Skeletal muscle tissue (tissue), 4 donors: ENCODE data around the gene VNN1. TPM values are rescaled to one million over a fixed set of nuclear protein-coding genes. Genes with fewer than 3 reads are reported as not detected.
"Not testable (repeated sequence)": the region's sequence is repeated elsewhere in the genome, so short reads cannot be mapped to it uniquely, and the experiment has no call there.

Experiments used
- H3K27ac ChIP-seq: one replicate; pipeline ENCODE4 v1.7.0; 2013; ENCODE audit warnings: mild to moderate bottlenecking, low read depth, low read length, inconsistent platforms
- H3K27me3 ChIP-seq, 3 donors: one replicate each; pipeline ENCODE4 v1.7.0; 2013; ENCODE audit warnings: low read length in 3 of 3; ENCODE audit not compliant: control insufficient read depth in 3 of 3, insufficient read depth in 3 of 3
- H3K36me3 ChIP-seq, 3 donors: one replicate each; pipeline ENCODE4 v1.7.0; 2013; ENCODE audit warnings: low read length in 3 of 3; ENCODE audit not compliant: control insufficient read depth in 3 of 3, insufficient read depth in 3 of 3
- H3K4me1 ChIP-seq, 3 donors: one replicate each; pipeline ENCODE4 v1.7.0; 2013; ENCODE audit warnings: low read length in 3 of 3, mild to moderate bottlenecking in 3 of 3; ENCODE audit not compliant: control insufficient read depth in 3 of 3, insufficient read depth in 3 of 3
- H3K4me3 ChIP-seq, 3 donors: one replicate each; pipeline ENCODE4 v1.7.0; 2013; ENCODE audit warnings: low read length in 3 of 3
- H3K9ac ChIP-seq, 3 donors: one replicate each; pipeline ENCODE4 v1.7.0; 2013; ENCODE audit warnings: low read length in 3 of 3, mild to moderate bottlenecking in 3 of 3, moderate library complexity in 2 of 3, low read depth in 1 of 3
- H3K9me3 ChIP-seq, 3 donors: one replicate each; pipeline ENCODE4 v1.7.0; 2013; ENCODE audit warnings: low read length in 3 of 3; ENCODE audit not compliant: control insufficient read depth in 3 of 3
- total RNA-seq: library from RNA; depleted of rRNA; stranded (reverse); fragments of >200 nt; gene quantifications from one replicate; pipeline ENCODE4 v1.2.3, GENCODE V29; 2014
- donor health status: Osteomylitis.

The VNN1 gene
- total RNA-seq, 1 donor from 2014 or later: under 0.01 TPM

DNA sequence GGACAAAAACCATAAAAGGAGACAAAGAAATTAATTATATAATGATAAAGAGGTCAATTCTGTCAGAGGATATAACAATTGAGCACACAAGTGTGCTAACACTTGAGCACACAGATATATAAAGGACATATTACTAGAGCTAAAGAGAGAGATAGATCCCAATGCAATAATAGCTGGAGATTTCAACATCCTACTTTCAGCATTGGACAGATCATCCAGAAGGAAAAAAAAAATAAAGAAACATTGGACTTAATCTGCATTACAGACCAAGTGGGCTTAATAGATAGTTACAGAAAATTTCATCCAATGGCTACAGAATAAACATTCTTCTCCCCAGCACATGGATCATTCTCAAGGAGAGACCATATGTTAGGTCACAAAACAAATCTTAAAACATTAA lies 9.9 kb downstream of the VNN1 start:
- no peaks in the 10 kb centered on the region for H3K4me1 ChIP-seq
- H3K4me3 ChIP-seq: no peak overlapping the region
- H3K36me3 ChIP-seq: no peaks in the 10 kb centered on the region
- H3K27me3 ChIP-seq: no peaks in the 10 kb centered on the region
- H3K27ac ChIP-seq: no peak overlapping the region
- no peak overlapping the region for H3K9ac ChIP-seq
- peaks cover 0 to 3% (median 0%) of the 10 kb centered on the region in 3 donors for H3K9me3 ChIP-seq

DNA sequence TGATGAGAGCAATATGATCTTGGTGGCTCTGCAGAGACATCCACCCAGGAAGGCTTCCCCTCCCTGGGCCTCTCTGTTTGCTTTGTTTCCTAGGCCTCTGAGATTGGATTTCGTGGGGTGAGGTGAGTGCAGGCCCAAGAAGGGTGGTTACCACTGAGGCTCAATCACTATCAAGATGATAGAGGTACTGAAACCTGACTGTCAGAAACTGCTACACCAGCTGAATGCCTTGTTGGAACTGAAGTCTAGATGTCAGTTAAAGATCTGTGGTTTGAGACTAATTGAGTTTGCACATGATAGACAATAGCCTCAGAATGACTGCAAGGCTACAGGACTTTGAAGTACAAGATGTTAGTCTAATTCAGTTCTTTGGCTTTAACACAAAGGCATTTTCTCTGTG lies 15.2 kb downstream of the VNN1 start:
- H3K4me1 ChIP-seq: no peaks in the 10 kb centered on the region
- no peaks in the 10 kb centered on the region for H3K36me3 ChIP-seq
- no peaks in the 10 kb centered on the region for H3K27me3 ChIP-seq
- no peak overlapping the region for H3K27ac ChIP-seq
- no peak overlapping the region for H3K4me3 ChIP-seq
- H3K9ac ChIP-seq: no peak overlapping the region
- H3K9me3 ChIP-seq: no peaks in the 10 kb centered on the region

DNA sequence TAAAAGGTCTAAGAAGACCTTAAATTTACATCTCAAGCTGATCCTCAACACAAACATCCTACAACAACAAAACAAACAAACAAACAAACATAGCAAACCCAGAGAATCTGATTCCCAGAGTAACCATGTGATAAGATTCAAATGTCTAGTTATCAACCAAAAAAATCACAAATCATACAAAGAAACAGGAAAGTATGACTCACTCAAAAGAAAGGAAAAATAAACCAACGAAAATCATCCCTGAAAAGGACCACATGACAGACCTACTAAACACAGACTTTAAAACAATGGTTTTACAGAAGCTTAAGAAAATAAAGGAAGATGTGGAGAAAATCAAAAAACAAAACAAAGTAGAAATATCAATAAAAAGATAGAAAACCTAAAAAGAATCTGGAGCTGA lies 18.1 kb downstream of the VNN1 start:
- no peak overlapping the region for H3K4me3 ChIP-seq
- H3K4me1 ChIP-seq: no peaks in the 10 kb centered on the region
- H3K27ac ChIP-seq: no peak overlapping the region
- no peaks in the 10 kb centered on the region for H3K36me3 ChIP-seq
- no peak overlapping the region for H3K9ac ChIP-seq
- no peaks in the 10 kb centered on the region for H3K9me3 ChIP-seq
- no peaks in the 10 kb centered on the region for H3K27me3 ChIP-seq

- no peak overlapping the region for H3K9ac ChIP-seq
- no peaks in the 10 kb centered on the region for H3K9me3 ChIP-seq
These were observed 20.4 kb downstream of the VNN1 start for GRCh38 chr6:132693478-132693877.

GRCh38 chr6:132690678-132691077 lies 23.2 kb downstream of the VNN1 start:
- Histone ChIP-seq H3K4me1 (no peaks in the 10 kb centered on the region), H3K27me3 (peaks cover 0 to 3% (median 2%) of the 10 kb centered on the region in 3 donors), H3K36me3 (no peaks in the 10 kb centered on the region), H3K27ac (no peak overlapping the region), H3K9ac (no peak overlapping the region), H3K9me3 (no peaks in the 10 kb centered on the region), H3K4me3 (no peak overlapping the region)

More at GRCh38 chr6:132693478-132693877, 20.4 kb downstream of the VNN1 start:
- H3K27ac ChIP-seq: no peak overlapping the region
- H3K36me3 ChIP-seq: no peaks in the 10 kb centered on the region
- no peak overlapping the region for H3K4me3 ChIP-seq
- H3K27me3 ChIP-seq: peaks cover 0 to 3% (median 2%) of the 10 kb centered on the region in 3 donors
- no peaks in the 10 kb centered on the region for H3K4me1 ChIP-seq

DNA sequence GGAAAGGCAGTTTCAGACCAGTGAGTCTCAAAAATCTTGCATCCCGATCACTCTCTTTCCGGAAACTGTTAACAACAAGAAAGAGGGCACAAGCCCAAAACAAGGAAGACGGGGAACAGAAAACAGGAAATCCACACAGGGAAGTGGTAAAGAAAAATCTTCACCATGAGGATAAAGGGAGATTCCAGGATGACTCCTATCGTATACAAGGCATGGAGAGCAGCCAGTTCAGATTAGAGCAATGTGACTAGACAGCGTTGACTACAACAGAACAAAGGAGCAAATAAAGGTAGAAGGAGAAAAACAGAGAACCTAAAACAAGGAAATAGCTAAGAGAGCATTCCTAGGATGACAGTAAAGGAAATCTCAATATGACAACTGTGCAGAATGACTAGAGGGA lies 26.5 kb downstream of the VNN1 start:
- H3K4me3 ChIP-seq: no peak overlapping the region
- H3K9me3 ChIP-seq: no peaks in the 10 kb centered on the region
- no peak overlapping the region for H3K9ac ChIP-seq
- no peak overlapping the region for H3K27ac ChIP-seq
- H3K4me1 ChIP-seq: no peaks in the 10 kb centered on the region
- H3K27me3 ChIP-seq: peaks cover 0 to 3% (median 2%) of the 10 kb centered on the region in 3 donors
- H3K36me3 ChIP-seq: no peaks in the 10 kb centered on the region

DNA sequence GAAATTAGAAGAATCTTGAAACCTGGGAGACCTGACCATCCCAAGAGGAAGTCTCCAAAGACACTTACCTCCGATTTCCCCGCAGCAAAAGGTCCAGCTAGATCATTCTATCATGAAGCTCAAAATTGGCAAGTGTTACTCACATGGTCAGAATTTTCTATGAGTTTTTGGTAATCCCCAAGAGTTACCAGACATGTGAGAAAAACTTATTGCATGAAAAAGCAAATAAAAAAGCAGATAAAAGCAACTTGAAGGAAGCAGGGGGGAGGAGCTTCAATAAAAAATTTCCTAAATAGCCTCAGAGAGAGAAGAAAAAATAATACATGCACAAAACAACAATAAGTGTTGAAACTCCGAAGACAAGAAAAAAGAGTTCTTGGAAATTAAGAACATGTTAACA lies 27.3 kb downstream of the VNN1 start:
- no peak overlapping the region for H3K4me3 ChIP-seq
- H3K9ac ChIP-seq: no peak overlapping the region
- H3K27me3 ChIP-seq: peaks cover 0 to 3% (median 2%) of the 10 kb centered on the region in 3 donors
- H3K9me3 ChIP-seq: no peaks in the 10 kb centered on the region
- no peak overlapping the region for H3K27ac ChIP-seq
- H3K36me3 ChIP-seq: no peaks in the 10 kb centered on the region
- H3K4me1 ChIP-seq: no peaks in the 10 kb centered on the region

- Histone ChIP-seq H3K4me3 (no peak overlapping the region), H3K27me3 (peaks cover 0 to 2% (median 0%) of the 10 kb centered on the region in 3 donors), H3K4me1 (no peaks in the 10 kb centered on the region), H3K9ac (no peak overlapping the region), H3K9me3 (no peaks in the 10 kb centered on the region), H3K36me3 (no peaks in the 10 kb centered on the region), H3K27ac (no peak overlapping the region)
These were observed 28.8 kb downstream of the VNN1 start for GRCh38 chr6:132685009-132685408.

GRCh38 chr6:132684272-132684671 lies 29.6 kb downstream of the VNN1 start:
- Histone ChIP-seq H3K4me1 (no peaks in the 10 kb centered on the region), H3K4me3 (no peak overlapping the region), H3K9me3 (no peaks in the 10 kb centered on the region), H3K9ac (no peak overlapping the region), H3K27me3 (no peaks in the 10 kb centered on the region), H3K27ac (no peak overlapping the region), H3K36me3 (no peaks in the 10 kb centered on the region)

- no peak overlapping the region for H3K27ac ChIP-seq
- no peaks in the 10 kb centered on the region for H3K36me3 ChIP-seq
- H3K4me3 ChIP-seq: no peak overlapping the region
- H3K27me3 ChIP-seq: no peaks in the 10 kb centered on the region
- no peak overlapping the region for H3K9ac ChIP-seq
- no peaks in the 10 kb centered on the region for H3K4me1 ChIP-seq
- no peaks in the 10 kb centered on the region for H3K9me3 ChIP-seq
These were observed 30.3 kb downstream of the VNN1 start for GRCh38 chr6:132683543-132683942.

DNA sequence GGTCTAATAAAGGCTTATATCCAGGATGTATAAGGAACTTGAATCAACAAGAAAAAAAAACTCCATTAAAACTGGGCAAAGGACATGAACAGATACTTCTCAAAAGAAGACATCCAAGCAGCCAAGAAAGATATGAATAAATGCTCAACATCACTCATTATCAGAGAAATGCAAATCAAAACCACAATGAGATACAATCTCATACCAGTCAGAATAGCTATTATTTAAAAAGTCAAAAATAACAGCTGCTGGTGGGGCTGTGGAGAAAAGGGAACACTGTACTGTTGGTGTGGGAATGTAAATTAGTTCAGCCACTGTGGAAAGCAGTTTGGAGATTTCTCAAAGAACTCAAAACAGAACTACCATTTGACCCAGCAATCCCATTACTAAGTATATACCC lies 34.8 kb downstream of the VNN1 start:
- H3K9ac ChIP-seq, H3K4me3 ChIP-seq, H3K9me3 ChIP-seq, H3K36me3 ChIP-seq, H3K27ac ChIP-seq, H3K27me3 ChIP-seq, H3K4me1 ChIP-seq: not testable (repeated sequence)
